Mammary epithelial cell (primary cell): Measurements from ENCODE around the gene DDC.

Experiments used
- CTCF ChIP-seq, 2 donors: IDR thresholded peaks in 1 of 2; conservative IDR thresholded peaks in 1 of 2; 2 replicates each; pipeline ENCODE4 v1.5.1; 2011 to 2012; ENCODE audit warnings: inconsistent platforms in 2 of 2, low read length in 2 of 2, mild to moderate bottlenecking in 2 of 2, control low read depth in 1 of 2, low read depth in 1 of 2; ENCODE audit not compliant: insufficient read depth in 1 of 2; ENCODE audit errors: extremely low read depth in 1 of 2
- EZH2 ChIP-seq: IDR thresholded peaks from 2 replicates; pipeline ENCODE4 v1.6.1; 2012; ENCODE audit warnings: low read length, inconsistent platforms, borderline replicate concordance

GRCh38 chr7:50449501-50449880 lies 115.7 kb downstream of the DDC start:
- no peak for TF ChIP-seq CTCF (conservative IDR thresholded peaks at IDR 0.05 in 1 of 2, IDR thresholded peaks at IDR 0.05 in 1 of 2; ENCODE audit: extremely low read depth in 1 of 2, insufficient read depth in 1 of 2, low read depth in 1 of 2, low read length in 2 of 2)
- no peak for TF ChIP-seq EZH2
